LoVo (cell line): ENCODE measurements around the gene KCNG2.
"Not testable (repeated sequence)": the region's sequence is repeated elsewhere in the genome, so short reads cannot be mapped to it uniquely, and the experiment has no call there.

Experiments
- DNase-seq: peaks from one replicate; pipeline ENCODE4 v3.0.0-alpha.2; 2016; ENCODE audit warnings: low spot score

Gene KCNG2, protein sequence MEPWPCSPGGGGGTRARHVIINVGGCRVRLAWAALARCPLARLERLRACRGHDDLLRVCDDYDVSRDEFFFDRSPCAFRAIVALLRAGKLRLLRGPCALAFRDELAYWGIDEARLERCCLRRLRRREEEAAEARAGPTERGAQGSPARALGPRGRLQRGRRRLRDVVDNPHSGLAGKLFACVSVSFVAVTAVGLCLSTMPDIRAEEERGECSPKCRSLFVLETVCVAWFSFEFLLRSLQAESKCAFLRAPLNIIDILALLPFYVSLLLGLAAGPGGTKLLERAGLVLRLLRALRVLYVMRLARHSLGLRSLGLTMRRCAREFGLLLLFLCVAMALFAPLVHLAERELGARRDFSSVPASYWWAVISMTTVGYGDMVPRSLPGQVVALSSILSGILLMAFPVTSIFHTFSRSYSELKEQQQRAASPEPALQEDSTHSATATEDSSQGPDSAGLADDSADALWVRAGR

DNA sequence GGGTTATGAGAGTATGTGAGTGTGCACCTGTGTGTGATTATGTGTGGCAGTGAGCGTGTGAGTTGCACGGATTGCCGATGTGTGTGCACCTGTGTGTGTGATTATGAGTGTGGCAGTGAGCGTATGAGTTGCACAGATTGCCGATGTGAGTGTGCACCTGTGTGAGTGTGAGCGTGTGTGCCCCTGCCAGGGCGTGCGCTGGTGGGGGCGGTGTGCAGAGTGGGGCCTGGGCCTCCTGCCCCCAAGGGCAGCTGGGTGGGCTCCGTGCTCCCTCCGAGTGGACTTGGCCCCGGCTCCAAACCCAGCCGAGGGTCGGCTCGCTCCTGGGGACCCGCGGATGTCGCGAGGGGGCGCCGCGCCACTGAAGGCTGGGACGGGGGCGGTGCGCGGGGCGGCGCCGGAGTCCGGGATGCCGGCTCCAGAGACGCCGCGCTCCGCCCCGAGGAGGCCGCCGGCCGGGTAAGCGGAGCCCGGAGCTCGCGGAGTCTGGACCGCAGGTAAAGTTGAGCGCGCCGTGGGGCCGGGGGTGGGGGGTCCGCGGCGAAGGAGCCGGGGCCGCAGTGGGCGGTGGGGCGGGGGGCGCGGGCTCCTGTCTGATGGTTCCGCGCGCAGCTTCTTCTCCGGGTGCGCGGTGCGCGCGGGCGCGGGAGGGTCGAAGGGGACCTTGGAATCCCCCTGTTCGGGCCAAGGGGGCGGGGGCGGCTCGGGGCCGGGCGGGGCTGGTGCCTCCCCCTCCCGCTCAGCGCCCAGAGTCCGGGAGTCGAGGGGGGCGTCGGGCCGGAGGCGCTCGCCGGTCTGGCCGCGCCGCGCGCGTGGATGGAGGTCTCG is at the start of gene KCNG2:
TSS of gene KCNG2 (plus strand) at position 421 of the 828 bp plus-strand sequence. CDS start 65,730 bp downstream, outside the sequence.
- DNase-seq = no peak

DNA sequence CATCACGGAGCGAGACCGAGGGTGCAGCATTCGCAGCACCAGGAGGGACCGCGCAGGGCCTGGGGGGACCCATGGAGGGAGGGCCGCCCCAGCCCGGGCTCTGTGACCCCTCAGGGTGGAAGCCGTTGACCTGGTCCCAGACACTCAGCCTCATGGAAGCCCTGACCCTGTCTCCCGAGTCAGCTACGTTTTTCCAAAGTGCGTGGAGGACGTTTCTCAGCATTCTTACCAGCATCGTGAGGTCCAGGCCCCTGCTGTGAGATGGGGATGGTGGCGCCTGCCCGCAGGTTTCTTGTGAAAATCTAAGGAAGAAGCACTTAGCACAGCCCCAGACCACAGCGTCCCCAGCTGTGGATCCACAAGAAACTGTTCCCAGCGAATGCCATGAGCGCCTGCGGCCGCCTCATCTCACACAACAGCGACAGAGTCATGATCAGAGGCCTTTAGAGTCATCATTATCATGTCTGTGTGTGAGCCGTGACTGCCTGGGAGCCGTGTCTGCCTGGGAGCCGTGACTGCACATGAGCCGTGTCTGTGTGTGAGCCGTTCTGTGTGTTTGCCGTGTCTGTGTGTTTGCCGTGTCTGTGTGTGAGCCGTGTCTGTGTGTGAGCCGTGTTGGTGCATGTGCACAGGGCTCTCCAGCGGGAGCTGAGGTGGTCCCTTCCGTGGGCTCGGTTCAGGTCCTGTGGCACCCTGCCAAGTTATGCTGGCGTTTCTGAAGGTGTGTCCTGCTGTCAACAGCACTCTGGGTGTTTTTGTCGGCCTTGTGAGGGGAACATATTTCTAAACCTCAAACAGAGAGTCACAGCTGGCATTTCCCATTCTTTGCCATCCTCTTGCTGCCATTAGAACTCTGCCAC is 49.2 kb upstream of the KCNG2 start:
- no peak for DNase-seq

DNA sequence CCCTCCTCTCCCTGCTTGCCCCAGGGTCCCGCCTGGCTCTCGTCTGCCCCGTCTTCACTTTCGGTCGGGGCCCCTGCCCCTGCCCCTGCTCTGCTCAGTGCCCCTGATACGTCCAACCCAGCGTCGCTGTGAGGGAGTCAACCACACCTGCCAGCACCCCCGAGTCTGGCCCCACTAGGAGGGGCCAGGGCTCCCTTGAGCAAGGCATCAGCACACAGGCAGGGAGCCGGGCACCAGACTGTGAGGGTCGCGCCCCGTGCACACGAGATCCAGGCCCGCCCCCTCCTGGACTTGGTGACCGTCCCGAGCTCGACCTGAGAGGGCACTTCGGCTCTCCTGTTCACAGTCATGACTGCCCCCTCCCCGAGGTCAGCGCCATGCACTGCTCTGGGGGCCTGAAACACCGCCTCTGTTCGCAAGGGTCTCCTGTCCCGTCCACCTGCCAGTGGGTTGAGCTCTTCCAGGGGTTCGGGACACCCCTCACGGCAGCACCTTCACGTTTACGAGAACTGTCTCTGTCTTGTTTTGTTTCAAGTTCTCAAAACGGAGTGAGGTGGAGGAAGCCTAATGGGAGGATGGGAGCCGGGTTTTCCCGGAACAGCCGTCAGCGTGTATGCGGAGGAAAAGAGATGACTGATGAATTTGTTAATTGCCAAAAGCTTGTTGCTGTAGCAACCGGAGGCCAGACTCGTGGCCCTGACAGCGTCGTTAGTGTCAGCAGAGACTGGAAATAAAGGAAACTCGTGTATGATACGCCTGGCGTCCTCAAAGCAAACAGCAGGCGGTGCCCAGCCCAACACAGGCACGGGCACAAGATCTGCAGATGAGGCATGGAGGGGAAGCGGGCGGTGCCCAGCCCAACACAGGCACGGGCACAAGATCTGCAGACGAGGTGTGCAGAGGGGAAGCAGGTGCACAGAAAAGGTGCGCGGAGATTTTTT is 48.2 kb upstream of the KCNG2 start:
- DNase-seq = no peak

DNA sequence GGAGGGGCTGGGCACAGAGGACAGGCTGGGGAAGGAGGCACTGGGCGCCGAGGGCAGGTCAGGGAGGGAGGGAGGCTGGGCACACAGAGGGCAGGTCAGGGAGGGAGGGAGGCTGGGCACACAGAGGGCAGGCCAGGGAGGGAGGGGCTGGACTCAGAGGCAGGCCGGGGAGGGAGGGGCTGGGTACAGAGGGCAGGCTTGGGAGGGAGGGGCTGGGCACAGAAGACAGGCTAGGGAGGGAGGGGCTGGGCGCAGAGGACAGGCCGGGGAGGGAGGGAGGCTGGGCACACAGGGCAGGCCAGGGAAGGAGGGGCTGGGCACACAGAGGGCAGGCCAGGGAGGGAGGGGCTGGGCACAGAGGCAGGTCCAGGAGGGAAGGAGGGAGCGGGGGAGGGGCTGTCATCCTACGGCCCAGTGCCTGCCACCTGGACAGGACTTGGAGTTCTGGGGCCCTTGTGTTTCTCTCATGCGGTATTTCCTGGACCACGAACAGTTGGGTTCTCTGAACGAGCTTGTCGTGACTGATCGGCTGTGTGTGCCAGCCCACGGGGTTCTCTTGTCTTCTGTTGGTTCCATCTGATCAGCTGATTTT is 46.7 kb upstream of the KCNG2 start:
- DNase-seq = no peak

DNA sequence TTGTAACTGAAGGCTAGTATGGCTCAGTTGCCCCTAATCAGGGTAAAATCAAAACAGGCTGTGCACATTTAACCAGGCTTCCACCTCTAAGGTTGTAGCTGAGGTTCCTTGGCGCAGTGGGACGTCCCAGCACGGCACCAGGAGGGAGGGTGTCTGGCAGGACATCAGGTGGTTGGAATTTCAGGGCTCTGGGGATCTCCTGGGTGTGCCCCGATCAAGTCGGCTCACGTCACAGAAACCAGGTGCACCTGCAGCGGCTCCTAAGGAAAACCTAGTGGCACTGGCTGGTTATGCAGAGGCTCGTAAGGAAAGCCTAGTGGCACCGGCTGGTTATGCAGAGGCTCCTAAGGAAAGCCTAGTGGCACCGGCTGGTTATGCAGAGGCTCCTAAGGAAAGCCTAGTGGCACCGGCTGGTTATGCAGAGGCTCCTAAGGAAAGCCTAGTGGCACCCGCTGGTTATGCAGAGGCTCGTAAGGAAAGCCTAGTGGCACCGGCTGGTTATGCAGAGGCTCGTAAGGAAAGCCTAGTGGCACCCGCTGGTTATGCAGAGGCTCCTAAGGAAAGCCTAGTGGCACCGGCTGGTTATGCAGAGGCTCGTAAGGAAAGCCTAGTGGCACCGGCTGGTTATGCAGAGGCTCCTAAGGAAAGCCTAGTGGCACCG is 45.7 kb upstream of the KCNG2 start:
- not testable (repeated sequence) for DNase-seq

DNA sequence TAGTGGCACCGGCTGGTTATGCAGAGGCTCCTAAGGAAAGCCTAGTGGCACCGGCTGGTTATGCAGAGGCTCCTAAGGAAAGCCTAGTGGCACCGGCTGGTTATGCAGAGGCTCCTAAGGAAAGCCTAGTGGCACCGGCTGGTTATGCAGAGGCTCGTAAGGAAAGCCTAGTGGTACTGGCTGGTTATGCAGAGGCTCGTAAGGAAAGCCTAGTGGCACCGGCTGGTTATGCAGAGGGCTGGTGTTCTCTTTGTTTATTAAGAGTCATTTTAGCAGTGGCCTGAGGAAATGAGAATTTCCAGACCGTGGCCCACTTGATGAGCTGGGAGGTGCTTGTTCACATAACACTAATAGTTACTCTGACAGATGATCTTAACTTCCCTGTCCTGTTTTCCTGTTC is 44.8 kb upstream of the KCNG2 start:
- DNase-seq = not testable (repeated sequence)

DNA sequence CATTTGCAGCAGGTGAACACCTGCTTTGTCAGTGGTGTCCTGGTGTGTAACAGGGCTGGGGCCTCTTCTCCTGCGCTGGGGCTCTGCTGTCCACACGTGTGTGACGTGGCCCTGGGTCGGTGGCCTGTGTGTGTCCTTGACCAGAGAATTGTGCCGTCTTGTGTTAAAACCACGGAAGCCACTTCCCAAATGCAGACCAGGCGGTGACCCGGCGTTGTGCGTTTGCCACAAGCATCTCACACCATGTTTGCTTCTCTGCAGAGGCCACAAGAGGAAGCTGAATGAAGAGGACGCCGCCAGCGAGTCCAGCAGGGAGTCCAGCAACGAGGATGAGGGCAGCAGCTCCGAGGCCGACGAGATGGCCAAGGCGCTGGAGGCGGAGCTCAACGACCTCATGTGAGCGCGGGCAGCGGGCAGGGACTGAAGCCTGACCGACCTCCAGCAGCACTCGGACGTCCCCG is 44.3 kb upstream of the KCNG2 start:
- no peak for DNase-seq

DNA sequence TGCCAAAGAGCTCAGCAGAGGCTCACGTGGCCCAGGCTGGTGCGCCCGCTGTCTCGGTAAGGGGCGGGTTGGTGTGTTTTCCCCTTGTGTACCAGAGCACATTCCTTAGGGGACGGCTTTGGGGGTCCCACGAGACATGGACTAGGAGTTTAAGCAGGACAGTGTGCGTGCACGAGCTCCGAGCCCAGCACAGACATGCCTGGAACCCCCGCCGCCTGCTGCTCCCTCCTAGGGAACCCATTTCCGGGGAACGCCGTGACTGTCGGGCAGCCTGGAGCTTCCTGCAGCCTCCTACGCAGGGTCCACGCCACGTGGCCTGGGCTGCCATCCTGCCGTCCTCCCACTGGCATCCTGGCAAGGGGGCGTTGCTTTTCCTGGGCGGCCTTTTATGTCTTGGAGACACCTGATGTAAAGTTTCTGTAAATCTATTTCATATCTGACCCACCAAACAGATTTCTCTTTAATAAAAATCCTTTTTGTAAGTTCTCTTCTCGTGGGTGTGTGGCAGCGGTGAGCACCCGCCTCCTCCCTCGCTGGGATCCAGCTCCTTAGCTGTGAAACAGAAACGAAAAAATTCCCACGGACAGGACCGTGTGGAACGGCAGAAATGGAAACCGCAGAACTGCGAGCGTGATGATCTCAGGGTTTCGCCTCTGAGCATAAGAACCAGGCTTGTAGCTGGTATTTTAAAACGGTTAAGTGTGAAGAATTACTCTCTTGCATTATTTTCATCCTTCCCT is 43.5 kb upstream of the KCNG2 start:
- no peak for DNase-seq

DNA sequence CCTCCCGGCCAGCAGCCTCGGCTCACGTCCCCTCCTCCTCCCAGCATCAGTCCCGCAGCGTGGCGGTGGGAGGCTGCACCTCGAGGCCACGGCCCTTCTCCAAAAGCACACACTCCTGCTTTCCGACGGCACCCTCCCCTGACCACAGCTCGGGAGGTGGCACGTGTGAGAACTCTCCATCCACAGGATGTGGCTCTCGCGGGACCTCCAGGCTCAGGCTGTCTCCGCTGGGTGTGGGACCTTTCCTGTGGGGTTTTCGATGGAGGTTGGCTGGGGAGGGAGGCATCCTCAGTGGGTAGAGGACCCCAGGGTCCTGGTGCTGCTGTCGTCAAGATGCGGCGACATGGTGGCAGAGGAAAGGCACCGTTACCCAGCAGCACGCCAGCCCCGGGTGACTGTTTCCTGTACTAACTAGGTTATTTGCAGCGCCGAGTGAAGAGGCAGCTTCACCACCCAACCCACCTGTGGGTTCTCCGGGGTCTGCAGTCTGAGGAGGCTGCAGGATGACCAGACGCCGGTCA is 42.8 kb upstream of the KCNG2 start:
- DNase-seq = no peak

DNA sequence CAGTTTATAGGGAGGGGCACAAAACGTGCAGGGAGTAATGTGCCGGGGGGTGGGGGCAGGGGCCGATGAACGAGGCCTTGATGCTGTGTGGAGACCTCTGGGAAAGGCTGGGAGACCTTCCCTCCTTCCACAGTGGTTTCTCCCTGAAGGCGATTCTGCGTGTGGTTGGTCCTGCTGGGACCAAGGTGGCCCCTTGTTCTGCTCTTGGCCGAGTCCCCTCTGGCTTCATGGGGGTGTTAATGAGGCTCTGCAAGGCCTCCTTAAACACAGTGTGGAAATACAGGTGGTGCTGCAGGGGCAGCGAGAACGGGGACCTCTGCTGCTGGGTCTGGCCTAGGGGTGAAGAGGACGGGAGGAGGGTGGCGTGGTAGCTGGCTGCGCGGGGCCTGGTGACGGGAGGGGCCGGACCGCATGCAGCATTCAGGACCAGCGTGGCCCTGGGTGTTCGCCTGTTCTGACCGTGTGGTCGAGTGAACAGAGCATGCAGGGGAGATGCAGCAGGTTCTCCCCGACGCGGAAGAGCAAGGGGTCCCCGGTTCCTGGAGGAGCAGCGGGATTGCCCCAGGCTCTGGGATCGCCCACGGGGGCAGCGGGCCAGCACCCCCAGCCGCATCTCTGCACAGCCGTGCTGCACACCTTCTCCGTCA is 42.1 kb upstream of the KCNG2 start:
- DNase-seq = no peak

DNA sequence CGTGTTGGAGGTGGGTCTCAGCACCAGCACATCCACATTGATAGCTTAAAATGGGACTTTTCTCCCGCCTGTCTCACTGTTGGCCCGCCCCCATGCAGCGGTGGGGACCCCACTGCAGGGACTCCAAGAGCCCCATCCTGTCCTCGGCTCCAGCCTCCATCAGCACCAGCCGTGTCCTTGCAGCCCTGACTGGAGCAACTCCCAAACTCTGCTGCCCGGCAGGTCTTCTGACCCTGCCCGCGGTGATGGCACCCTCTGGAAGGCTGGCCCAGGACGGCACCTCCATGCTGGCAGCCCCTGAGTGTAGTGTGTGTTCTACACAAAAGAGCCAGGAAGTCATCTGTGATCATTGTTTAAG is 41.6 kb upstream of the KCNG2 start:
- no peak for DNase-seq

DNA sequence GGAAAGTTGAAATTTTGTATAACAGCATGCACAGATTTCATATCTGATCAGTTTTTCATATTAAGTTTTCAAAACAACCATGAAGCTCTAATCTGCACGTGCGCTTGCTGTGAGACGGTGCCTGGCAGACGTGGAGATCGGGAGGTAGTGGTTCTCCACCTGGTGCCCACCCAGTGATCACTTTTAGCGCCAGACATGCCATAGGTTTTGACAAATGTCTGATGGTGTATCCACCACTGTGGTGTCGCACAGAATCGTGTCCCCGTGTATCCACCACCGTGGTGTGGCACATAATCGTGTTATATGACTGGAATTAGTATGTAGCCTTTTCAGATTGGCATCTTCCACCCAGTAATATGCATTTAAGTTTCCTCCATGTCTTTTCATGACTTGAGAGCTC is 40.9 kb upstream of the KCNG2 start:
- DNase-seq = no peak

DNA sequence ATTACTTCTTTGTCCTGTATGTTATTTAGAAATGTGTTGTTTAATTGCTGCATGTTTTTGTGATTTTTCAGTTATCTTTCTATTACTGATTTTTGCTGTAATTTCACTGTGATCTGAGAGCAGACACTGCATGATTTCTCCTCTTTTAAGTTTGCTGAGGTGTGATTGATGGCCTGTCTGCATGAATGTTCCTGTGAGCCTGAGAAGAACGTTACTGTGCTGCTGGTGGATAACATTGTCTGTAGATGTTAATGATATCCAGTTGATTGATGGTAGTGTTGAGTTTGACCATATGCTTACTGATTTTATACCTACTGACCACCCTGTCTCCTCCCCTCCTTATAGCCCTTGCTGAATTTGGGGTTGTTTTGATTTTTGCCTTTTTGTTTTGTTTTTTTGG is 37.4 kb upstream of the KCNG2 start:
- DNase-seq = no peak

DNA sequence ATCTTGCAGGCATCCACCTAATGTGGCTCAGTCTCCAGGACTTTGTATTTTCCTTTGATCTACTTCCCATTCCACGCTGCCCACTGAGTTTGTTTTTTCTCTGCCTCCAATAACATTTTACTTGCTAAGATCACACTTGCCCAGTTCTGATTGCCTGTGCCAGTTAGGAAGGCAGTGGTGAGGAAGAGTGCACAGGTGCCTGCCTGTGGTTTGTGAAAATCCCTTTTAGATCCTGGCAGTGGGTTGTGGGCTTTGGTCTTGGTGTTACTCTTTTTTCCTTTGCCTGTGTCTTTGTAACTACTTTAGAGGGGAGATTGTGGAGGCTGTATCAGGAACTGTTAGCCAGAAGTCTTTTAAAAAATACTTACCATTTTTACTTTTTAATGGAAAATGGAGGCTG is 36.9 kb upstream of the KCNG2 start:
- no peak for DNase-seq

DNA sequence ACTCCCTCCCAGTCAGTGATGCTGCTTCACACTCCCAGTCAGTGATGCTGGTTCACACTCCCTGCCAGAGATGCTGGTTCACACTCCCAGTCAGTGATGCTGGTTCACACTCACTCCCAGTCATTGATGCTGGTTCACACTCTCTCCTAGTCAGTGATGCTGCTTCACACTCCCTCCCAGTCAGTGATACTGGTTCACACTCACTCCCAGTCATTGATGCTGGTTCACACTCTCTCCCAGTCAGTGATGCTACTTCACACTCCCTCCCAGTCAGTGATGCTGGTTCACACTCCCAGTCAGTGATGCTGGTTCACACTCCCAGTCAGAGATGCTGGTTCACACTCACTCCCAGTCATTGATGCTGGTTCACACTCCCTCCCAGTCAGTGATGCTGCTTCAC is 34.3 kb upstream of the KCNG2 start:
- no peak for DNase-seq

DNA sequence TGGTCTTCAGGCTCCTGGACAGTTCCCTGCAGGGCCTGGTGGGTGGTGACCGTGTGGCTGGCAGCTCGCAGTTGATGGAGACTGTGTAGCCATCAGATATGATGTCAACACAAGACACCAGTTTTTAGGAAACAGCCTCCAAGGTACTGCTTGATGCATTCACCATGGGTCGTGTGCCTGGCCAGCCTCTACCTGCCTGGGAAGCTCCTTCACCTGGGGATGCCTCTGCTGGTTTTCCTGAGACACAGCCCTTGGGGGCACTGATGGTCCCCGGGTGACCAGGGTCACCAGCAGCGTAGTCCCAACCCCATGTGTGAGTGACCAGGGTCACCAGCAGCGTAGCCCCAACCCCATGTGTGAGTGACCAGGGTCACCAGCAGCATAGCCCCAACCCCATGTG is 33.6 kb upstream of the KCNG2 start:
- DNase-seq = no peak

DNA sequence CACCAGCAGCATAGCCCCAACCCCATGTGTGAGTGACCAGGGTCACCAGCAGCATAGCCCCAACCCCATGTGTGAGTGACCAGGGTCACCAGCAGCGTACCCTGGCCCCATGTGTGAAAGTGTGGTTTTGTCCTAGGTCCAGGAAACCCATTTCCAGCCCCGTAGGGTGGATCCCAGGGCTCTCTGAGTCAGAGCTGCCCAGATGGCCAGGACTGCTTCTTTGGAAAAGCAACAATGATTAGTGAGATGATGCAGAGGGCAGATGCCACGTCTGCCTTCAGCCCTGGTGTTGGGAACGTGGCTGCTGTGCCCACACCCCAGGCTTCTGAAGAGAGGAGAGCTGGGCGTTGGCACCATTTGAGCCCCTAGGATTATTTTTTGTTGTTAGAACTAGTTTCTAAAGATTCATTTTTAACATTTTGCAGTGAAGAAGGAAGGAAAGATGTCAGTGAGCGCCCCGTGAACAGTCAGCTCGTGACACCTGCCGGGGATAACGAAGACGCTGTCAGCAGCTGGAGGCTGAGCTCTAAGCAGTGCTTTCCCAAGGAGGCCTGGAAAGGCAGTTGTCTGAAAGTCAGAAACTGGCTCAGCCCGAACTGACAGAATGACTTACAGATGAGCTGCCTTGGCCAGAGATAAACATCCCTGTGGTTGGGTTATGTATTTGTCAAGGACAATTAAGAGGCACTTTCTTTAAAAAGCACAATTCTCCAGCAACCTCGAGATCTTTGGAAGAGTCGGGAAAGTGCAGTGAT is 32.1 kb upstream of the KCNG2 start:
- DNase-seq = no peak

DNA sequence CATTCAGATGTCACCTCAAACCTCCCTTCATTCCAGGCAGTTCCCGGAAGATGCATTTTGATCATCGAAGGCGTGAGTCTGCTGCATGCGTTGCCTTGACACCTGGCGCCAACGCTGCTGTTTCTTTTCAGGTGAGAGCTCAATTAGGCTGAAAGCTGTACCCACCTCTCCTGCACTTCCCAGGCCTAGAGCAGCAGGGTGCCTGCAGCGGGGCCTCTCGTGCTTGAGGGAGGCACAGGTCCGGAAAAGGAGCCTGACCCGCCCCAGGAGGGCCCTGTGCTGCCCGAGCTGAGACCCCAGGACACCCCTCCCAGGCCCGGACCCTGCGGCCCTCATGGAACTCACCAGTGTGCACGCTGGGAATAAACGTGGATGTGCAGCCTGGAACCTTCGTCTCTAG is 31.4 kb upstream of the KCNG2 start:
- no peak for DNase-seq
